GM04503 (cell line): ENCODE results near the gene MYO6.
"Not testable (repeated sequence)": the region's sequence is repeated elsewhere in the genome, so short reads cannot be mapped to it uniquely, and the experiment has no call there.

ENCODE experiments used
- DNase-seq: peaks from one replicate; pipeline ENCODE4 v3.0.0-alpha.2; 2012; ENCODE audit warnings: low read depth

MYO6 gene

DNA sequence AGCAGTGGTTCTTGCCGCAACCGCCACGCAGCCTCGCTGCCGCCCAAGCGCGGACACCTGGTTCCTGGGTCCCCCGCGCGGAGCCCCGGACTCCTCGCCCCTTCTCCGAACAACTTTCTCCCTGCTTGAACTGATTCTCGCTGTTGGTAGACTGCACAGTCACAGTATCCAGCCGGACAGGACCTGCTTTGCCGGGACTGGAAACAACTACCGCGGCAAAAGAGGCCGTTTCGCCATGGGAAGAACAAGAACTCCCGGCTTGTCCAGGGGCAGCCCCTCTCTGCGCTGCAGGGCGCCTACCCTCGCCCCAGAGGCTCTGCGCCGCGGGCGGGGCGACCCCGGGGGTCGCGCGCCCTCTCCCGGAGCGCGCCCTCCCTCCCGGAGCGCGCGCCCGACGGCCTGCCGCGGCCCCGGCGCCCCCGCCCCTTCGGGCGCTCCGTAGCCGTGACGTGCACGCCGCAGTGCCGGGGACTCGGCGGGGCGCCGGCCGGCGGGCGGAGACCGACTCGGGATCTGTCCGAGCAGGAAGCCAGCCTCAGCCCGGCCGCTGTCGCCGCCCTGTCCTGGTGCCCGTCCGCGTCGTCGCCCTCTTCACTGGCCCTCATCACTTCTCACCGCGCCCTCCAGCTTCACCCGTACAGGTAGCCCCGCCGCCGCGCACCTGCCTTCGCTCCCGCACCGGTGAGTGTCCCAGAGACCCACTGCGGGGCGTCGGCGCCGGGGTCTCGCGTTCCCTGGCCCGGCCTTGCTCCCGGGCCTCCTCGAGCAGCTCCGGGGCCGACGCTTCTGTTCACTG, at the start of gene MYO6:
Gene MYO6 (plus strand): TSS at position 497 of the 796 bp plus-strand sequence. CDS start 68,309 bp downstream, outside the sequence.
- DNase-seq, result no peak

- not testable (repeated sequence) for DNase-seq
Measured at GRCh38 chr6:75708334-75708733, 40.7 kb upstream of the MYO6 start.

DNA sequence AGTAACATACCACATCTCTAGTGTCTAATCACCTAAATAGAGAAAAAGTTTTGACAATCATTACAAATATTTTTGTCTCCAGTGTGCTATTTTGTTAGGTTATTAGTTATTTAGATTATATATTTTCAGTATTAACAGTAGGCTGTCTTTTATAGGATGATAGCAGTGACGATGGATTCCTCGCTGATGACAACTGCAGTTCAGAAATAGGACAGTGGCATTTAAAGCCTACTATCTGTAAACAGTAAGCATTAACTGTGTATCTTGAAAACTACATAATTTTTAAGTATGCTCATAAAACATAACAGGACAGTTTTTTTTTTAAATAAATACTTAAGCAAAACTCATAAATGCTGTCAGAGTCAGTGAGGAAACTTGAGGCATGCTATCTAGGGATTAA, 37.9 kb upstream of the MYO6 start:
- DNase-seq, result no peak

GRCh38 chr6:75719133-75719532, 29.9 kb upstream of the MYO6 start:
- no peak for DNase-seq

- no peak for DNase-seq
Measured at GRCh38 chr6:75723382-75723781, 25.7 kb upstream of the MYO6 start.

DNA sequence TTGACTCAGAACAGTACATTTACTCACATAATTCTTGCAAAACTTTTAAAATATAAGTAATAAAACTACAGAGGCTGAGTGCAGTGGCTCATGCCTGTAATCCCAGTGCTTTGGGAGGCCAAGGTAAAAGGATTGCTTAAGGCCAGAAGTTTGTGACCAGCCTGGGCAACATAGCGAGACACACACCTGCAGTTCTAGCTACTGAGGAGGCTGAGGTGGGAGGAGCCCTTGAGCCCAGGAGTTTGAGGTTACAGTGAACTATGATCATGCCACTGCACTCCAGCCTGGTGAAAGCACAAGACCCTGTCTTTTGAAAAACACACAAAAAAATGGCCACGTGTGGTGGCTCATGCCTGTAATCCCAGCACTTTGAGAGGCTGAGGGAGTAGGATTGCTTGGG, 21.8 kb upstream of the MYO6 start:
- no peak for DNase-seq

GRCh38 chr6:75731029-75731428, 18.0 kb upstream of the MYO6 start:
- not testable (repeated sequence) for DNase-seq

DNA sequence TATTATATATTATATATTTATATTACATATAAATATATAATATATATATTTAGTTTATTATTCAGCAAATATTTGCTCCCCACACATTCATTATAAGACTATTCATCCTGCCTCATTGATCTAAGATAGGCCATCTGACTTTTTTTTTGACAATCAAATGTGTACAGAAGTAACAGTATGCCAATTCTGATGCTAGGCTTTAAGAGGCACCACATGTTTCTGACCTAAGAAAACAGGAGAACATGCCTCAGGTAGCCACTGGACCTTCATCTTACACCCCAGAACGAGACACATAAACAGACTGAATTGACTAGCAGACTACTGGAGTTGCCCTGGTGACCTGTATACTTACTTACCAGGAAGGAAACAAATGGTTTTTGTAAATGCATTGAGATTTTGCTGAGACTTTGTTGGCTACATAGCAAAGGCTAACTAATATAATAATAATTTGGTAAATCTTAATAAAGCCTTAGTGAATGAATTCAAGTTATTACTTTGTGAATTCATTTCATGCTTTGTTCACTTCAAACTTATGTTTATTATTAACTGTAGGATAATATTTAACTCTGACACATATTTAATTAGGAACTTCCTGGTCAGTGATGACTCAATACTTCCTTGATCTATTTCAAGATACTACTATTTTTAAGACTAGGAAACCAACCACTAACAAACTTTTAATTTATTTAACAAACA, 13.4 kb upstream of the MYO6 start:
- no peak for DNase-seq

DNA sequence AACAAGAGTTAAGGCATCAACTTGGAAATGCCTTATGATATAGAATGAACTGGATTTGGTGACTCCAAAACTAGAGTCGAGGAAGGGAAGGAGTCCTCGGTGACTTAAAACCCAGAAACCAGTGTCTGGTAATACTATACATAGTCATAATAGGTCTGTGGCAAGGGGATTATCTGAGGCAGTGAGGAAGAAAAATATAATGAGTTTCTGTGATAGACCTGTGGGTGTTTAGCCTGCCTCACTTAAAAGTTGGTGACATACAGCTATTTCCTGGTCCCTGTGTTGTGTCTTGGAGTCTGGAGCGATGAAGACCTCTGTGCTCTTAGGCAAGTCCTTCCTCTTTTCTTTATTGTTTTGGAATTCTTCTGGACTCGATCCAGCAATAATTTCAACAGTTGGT, 5.1 kb upstream of the MYO6 start:
- DNase-seq, result no peak

- no peak for DNase-seq
Measured at GRCh38 chr6:75745404-75745803, 3.6 kb upstream of the MYO6 start.

DNA sequence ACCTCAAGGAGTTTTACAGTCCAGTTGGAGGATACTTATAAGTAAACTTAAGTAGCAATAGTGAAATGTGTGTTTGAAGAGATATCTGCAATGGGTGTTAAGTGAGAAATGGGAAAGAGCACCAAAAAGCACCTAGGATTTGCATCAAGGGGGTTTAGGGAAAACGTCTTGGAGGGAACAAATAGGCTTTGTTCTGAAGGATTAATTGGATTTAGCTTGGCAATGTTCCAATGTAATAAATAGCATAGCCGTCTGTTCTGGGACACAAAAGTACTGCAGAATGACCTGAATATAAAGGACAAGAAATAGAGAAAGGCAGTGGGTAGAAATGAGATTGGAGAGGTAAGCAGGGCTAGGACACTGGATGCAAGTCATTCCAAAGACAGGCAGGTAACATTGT, 2.8 kb upstream of the MYO6 start:
- no peak for DNase-seq

DNA sequence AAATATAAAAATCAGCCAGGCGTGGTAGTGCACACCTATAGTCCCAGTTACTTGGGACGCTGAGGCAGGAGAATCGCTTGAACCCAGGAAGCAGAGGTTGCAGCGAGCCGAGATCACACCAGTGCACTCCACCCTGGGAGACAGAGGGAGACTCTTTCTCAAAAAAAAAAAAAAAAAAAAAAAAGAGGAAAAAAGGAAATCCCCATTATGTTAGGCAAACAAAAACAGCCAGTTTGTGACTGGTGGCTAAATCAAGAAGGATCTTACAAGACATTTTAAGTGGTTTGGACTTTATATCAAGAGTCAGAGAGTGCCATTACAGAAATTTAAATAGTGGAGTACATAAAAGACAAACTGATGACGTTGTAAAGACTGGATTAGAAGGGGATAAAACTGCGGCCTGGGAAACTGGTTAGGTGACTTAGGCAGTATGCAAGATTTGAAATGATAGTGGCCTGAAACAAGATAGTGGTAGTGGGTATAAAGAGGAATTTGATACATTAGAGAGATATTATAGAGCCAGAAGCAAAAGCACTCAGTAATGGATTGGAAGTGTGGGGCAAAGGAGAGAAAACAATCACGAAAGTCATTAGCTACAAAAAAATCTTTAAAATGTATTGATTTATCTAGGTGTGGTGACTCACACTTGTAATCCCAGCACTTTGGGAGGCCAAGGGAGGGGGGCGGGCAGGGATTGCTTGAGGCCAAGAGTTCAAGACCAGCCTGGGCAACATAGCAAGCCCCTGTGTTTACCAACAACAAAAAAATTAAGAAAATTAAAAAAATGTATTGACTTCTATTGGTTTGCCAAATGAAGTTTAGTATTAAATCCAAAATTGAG, 1.7 kb upstream of the MYO6 start:
- DNase-seq, result no peak

GRCh38 chr6:75748003-75748742, 866 bp upstream of the MYO6 start:
- no peak for DNase-seq

- no peak for DNase-seq
Measured at GRCh38 chr6:75751443-75751842, 2.4 kb downstream of the MYO6 start.

DNA sequence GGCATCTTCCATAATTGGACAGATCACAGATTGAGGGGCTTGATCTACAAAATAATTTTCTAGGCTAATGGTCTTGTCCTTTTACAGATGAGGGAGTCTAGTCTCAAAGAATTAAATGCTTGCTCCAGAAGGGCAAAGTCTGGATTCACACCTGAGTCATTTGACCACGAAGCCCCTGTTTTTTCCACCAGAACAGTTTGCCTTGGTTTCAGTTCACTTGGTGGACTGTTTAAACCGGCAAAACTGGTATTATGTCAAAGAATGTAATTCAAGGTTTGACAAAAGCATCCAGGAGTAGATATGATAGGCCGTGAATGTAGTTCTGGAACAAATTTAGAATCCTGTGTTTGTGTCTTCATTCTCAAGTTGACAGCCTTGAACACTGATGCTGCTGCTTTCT, 3.3 kb downstream of the MYO6 start:
- no peak for DNase-seq

DNA sequence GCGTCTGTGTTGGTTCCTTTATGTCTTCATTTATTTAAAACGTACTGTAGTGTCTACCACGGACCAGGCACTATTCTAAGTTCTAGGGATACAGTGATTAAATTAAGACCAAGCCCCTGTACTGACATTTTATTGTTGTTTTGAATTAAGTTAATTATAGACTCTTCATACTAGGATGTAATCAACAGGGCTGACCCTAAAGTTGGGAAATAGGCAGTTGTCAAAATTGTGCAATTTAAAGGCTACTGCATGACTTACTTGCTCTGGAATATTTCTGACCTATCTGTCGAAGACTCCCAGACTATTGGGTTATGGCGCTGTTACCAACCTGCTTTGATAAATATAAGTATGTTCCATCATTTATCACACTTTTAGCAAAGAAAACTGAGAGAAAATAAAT, 6.7 kb downstream of the MYO6 start:
- DNase-seq, result no peak

DNA sequence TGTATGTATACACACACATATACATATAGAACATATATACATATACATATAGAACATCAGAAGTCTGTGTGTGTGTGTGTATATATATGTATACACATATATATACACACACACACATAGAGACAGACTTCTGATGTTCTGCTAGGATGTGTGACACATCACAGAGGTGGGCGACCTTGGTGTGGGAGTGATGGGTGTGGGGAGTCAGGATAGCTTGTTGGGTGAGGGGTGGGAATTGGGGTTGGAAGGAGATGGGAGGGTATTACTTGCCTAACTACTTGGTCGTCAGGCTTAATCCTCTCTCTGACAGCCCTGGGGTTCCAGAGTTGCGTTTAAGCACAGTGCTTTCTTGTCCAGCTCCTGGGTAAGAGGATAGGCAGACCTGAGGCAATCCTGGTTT, 8.3 kb downstream of the MYO6 start:
- DNase-seq, result no peak

DNA sequence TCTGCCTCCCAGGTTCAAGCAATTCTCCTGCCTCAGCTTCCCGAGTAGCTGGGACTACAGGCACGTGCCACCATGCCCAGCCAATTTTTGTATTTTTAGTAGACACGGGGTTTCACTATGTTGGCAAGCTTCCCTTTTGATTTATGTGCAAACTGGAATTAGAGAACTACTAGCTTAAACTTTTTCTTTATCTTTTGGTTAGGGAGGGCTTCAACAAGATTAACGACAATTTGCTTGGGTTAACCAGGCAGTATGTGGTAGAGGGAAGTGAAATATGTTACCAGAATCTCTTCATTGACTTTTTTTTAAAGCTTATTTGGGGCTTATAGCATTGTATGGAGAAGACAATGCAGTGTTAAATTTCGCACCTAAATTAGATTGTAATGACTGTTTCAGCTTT, 9.0 kb downstream of the MYO6 start:
- DNase-seq, result no peak

DNA sequence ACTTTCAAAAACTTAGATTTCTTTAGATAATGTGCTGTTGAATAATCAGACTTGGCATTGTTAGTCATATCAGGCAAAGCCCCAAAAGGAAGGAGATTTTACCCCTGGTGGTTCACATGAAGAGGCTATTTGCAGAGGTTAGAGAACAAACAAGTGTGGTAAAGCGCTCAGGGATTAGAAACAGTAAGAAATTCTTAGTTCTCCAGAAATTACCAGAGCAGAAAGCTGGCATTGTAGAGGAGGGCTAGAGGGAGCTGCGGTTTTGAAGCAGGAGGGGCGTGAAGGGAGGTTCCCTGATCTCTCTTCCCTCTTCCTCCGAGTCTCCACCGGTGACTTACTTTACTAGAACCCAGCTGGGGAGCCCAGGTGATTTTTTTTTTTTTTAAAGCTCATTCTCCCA, 10.2 kb downstream of the MYO6 start:
- no peak for DNase-seq

DNA sequence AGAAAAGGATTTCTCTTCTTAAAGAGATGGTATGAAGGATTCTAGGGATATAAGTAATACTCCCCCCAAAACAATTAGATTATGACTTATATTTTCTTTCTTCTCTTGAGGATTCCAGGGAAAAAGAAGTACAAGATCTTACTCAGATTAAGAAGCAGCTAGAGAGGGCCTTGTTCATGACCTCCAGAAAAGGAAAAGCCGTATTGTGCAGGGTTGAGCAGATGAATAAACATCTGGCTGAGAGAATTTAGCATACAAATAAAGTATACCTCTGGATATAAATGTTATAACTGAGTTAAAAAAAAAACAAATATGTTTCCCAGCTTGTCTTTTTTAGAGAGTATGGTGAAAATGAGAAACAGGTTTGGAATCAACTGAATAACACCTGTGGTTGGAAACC, 11.3 kb downstream of the MYO6 start:
- DNase-seq, result no peak

DNA sequence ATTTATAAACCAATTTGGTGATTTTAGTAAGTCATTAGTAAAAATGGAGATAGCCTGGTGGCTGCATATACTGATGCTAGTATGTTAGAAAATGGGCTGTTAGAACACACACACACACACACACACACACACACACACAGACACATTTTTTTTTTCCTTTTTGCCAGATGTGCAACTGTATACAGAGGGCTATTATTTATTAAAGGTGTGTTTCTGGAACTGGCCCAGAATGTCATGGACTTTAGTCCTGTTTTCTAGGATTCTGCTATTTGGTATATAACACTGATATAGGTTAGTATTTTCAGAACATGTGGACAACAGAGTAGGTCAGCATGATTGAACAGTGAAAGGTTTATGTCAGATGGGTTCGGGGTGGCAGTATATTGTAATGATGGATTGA, 12.4 kb downstream of the MYO6 start:
- DNase-seq, result no peak

- no peak for DNase-seq
Measured at GRCh38 chr6:75762063-75762462, 13.0 kb downstream of the MYO6 start.
